Kidney (tissue), 14 donors: ENCODE measurements around the gene TANGO2. TPM values are rescaled to one million over a fixed set of nuclear protein-coding genes. Genes with fewer than 3 reads are reported as not detected.

ENCODE experiments used
- DNase-seq, 5 donors: peaks; one replicate each; pipeline ENCODE4 v3.0.0-alpha.2; 2013 to 2020
- FAIRE-seq: peaks from 2 replicates; lab custom pipeline; 2012; peaks lifted over from hg19 to GRCh38; lab: Jason Lieb, UNC
- H3K27ac ChIP-seq, 2 donors: one replicate each; pipeline ENCODE4 v1.7.0; 2013; ENCODE audit warnings: low read depth in 2 of 2, low read length in 2 of 2, inconsistent platforms in 1 of 2
- H3K27me3 ChIP-seq: one replicate; pipeline ENCODE4 v1.7.1; 2013; ENCODE audit warnings: low read length, inconsistent platforms; ENCODE audit not compliant: control insufficient read depth, insufficient read depth
- H3K36me3 ChIP-seq, 3 donors: one replicate each; pipeline versions ENCODE4 v1.7.0 to v1.7.1; 2013; ENCODE audit warnings: low read length in 3 of 3, control low read depth in 1 of 3, inconsistent platforms in 1 of 3; ENCODE audit not compliant: insufficient read depth in 3 of 3, control insufficient read depth in 2 of 3
- H3K4me1 ChIP-seq, 3 donors: one replicate each; pipeline versions ENCODE4 v1.7.0 to v1.7.1; 2013; ENCODE audit warnings: low read length in 3 of 3, inconsistent platforms in 1 of 3, low read depth in 1 of 3; ENCODE audit not compliant: control insufficient read depth in 2 of 3, insufficient read depth in 2 of 3
- H3K4me3 ChIP-seq, 3 donors: one replicate each; pipeline versions ENCODE4 v1.7.0 to v1.8.1; 2013; ENCODE audit warnings: low read length in 3 of 3, control low read depth in 1 of 3, inconsistent platforms in 1 of 3
- H3K9ac ChIP-seq, 3 donors: one replicate each; pipeline versions ENCODE4 v1.7.0 to v1.7.1; 2013; ENCODE audit warnings: low read length in 3 of 3, control low read depth in 1 of 3, inconsistent platforms in 1 of 3
- H3K9me3 ChIP-seq, 3 donors: one replicate each; pipeline versions ENCODE4 v1.7.0 to v1.7.1; 2013; ENCODE audit warnings: low read length in 3 of 3, control low read depth in 1 of 3, inconsistent platforms in 1 of 3; ENCODE audit not compliant: control insufficient read depth in 2 of 3, insufficient read depth in 1 of 3
- intact Hi-C: fragments of 100-400 bp; cut with DNase I; formaldehyde crosslinking; loops from one replicate; pipeline ENCODE4 v1.11.1; 2022
- polyA plus RNA-seq: library from polyadenylated mRNA; stranded (reverse); fragments of 350-450 nt; fragmentation: Illumina TruSeq; extraction: RNeasy Lipid Tissue Mini Kit (QIAGEN cat#74804); gene quantifications from one replicate; pipeline ENCODE4 v1.2.3, GENCODE V29; 2014; ENCODE audit warnings: low read depth, low replicate concordance; ENCODE audit not compliant: insufficient read depth
- total RNA-seq: library from RNA; stranded (reverse); fragmentation: NEBNext Ultra II Directional; extraction: Animal tissue kit (Norgen Biotek cat#: 25700); gene quantifications from one replicate; pipeline ENCODE4 v1.2.1, GENCODE V29; 2021
- TF ChIP-seq, protein P1 (sequence below): IDR thresholded peaks from 3 replicates; pipeline ENCODE4 v1.5.1; 2012; ENCODE audit warnings: mild to moderate bottlenecking, moderate library complexity, borderline replicate concordance; ENCODE audit not compliant: insufficient read depth; ENCODE audit errors: extremely low read depth
- donor health status: control.
- donor health status: control.
- donor health status: control.
- donor health status: control.
- donor health status: control.
- donor health status: DM: yes; HTN: yes; CAD: no.
- donor health status: Normal renal cell carcinoma (clear cell type).

The TANGO2 gene
- total and polyA plus RNA-seq, 2 donors from 2014 or later = 27.7 to 37.3 TPM

DNA sequence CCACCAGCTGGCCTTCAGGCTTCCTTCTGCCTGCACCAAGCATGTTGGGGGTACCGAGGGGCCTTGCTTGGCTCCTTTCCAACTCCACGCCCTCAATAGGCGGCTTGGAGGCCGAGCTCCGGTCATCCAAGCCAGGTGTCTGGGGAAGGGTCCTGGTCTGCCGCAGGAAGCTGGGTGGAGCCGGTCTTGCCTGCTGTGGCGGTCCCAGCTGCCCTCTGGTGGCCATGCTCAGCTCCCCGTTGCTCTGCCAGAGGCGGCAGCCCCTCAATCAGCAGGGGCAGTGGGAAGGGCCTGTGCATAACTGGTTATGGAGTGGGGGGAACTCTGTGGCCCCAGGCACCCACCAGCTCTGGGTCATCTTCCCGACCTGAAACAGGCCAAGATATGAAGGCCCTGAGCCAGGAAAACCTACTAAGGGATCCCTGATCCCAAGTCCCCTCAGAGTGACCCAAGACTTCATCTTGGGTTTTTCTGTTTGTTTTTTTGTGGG lies 7.5 kb upstream of the TANGO2 start:
- FAIRE-seq = no peak
- no peaks in the 10 kb centered on the region for H3K36me3 ChIP-seq
- intact Hi-C loops = loop anchor here (5.0 kb wide), 1 partner anchor 36 kb away; no protein-coding TSS in a partner anchor

DNA sequence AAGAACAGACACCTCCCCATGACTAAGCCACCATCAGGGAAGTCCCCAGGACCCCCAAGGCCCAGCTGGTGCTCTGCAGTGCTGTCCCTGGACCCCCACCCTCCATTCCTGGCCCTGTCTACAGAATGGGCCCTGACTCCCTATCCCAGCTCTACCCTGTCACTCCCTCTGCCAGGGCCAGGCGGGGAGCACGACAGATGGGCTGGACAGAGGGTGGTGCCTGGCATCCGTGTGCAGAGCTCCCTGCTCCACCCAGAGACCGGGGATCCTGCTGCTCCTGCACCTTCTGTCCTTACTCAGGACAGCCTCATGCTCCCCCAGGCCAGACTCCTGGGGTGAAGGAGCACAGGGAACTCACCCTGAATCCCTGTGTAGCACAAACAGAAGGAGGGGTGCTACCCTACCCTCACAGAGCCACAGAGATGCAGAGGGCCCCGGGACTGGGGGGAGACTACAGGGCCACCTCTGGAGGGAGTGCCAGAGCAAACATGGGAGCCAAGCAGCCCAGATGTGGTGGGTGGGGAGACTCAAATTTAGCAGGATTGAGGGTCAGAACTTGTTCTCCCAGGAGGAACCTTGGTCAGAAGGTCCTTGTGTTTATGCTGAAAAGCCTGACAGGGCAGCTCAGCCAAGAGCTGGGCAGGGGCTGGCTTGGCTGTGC lies 6.3 kb upstream of the TANGO2 start:
- intact Hi-C loops = loop anchor here (5.0 kb wide), 1 partner anchor 37 kb away; no protein-coding TSS in a partner anchor
- no peak overlapping the region for H3K27ac ChIP-seq
- H3K4me1 ChIP-seq = peaks cover 0 to 27% (median 11%) of the 10 kb centered on the region in 3 donors
- H3K4me3 ChIP-seq = no peak overlapping the region
- no peaks in the 10 kb centered on the region for H3K9me3 ChIP-seq
- H3K27me3 ChIP-seq = peaks cover 15% of the 10 kb centered on the region
- no peak for FAIRE-seq
- no peak overlapping the region for H3K9ac ChIP-seq
- peak in 2 of 5 donors; percentile 44 to 63 for DNase-seq
- H3K36me3 ChIP-seq = no peaks in the 10 kb centered on the region
- TF ChIP-seq, protein P1, sequence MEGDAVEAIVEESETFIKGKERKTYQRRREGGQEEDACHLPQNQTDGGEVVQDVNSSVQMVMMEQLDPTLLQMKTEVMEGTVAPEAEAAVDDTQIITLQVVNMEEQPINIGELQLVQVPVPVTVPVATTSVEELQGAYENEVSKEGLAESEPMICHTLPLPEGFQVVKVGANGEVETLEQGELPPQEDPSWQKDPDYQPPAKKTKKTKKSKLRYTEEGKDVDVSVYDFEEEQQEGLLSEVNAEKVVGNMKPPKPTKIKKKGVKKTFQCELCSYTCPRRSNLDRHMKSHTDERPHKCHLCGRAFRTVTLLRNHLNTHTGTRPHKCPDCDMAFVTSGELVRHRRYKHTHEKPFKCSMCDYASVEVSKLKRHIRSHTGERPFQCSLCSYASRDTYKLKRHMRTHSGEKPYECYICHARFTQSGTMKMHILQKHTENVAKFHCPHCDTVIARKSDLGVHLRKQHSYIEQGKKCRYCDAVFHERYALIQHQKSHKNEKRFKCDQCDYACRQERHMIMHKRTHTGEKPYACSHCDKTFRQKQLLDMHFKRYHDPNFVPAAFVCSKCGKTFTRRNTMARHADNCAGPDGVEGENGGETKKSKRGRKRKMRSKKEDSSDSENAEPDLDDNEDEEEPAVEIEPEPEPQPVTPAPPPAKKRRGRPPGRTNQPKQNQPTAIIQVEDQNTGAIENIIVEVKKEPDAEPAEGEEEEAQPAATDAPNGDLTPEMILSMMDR = no peak

More for the DNA sequence above, 7.5 kb upstream of the TANGO2 start:
- Histone ChIP-seq H3K4me1 (peaks cover 0 to 27% (median 11%) of the 10 kb centered on the region in 3 donors), H3K4me3 (no peak overlapping the region), H3K27me3 (peaks cover 11% of the 10 kb centered on the region), H3K9ac (no peak overlapping the region), H3K9me3 (no peaks in the 10 kb centered on the region), H3K27ac (no peak overlapping the region)
- TF ChIP-seq, protein P1 = peak; percentile 86
- DNase-seq = peak; percentile 83 to 91 (median 88)

DNA sequence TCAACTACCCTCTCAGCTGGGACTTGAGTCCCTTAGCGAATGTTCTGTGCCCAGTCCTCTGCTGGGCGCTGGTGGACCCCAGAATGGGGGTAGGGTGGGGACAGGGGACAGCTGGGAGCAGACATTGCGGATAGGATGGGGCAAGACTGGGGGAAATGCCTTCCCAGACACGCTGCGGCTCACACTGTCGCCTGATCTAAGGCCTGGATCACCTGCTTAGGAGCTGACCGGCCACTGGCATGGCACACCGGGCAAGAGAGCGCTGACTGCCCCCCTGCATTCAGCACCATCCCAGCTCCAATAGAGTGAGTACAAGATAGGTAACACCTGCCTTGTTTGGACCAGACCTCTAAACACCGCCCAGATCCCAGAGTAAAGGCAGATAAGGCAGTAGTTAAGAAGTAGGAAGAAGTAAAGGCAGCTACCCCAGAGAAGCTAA lies 5.7 kb upstream of the TANGO2 start:
- FAIRE-seq = no peak
- Histone ChIP-seq H3K9ac (peak overlapping the region in 1 of 3 donors; percentile 48), H3K27me3 (peaks cover 17% of the 10 kb centered on the region), H3K4me3 (no peak overlapping the region), H3K27ac (no peak overlapping the region), H3K4me1 (peaks cover 0 to 27% (median 6%) of the 10 kb centered on the region in 3 donors), H3K9me3 (no peaks in the 10 kb centered on the region), H3K36me3 (no peaks in the 10 kb centered on the region)
- TF ChIP-seq, protein P1 = no peak
- intact Hi-C loops = no loop called here
- DNase-seq = peak in 1 of 5 donors; percentile 65
